Pulmonary artery endothelial cell (primary cell): ENCODE data around the gene ANKRD40. TPM values are rescaled to one million over a fixed set of nuclear protein-coding genes. Genes with fewer than 3 reads are reported as not detected.
"Not testable (repeated sequence)": the region's sequence is repeated elsewhere in the genome, so short reads cannot be mapped to it uniquely, and the experiment has no call there.

Experiments
- DNase-seq: peaks from one replicate; pipeline ENCODE4 v3.0.0-alpha.2; 2011; ENCODE audit warnings: low read depth, low spot score
- total RNA-seq: library from RNA; depleted of rRNA; stranded (reverse); fragments of >200 nt; gene quantifications from 2 replicates; pipeline ENCODE4 v1.2.3, GENCODE V29; 2014

Gene ANKRD40
- total RNA-seq, 1 donor from 2014 or later, result 34.2 TPM

DNA sequence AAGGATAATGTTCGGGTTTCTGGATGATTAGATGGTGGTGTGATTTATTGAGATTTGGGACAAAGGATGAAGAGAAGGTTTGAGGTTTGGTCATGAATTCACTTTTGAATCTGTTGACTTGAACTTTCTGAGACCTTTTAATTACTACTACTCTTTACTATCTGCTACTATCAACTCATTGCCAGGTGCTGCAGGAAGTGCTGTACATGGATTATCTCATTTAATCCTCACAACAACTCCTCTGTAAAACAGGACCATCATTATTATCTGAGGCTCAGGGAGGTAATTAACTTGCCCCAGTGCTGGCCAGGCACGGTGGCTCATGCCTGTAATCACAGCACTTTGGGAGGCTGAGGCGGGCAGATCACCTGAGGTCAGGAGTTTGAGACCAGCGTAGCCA, 2.9 kb upstream of the ANKRD40 start:
- DNase-seq, result no peak

DNA sequence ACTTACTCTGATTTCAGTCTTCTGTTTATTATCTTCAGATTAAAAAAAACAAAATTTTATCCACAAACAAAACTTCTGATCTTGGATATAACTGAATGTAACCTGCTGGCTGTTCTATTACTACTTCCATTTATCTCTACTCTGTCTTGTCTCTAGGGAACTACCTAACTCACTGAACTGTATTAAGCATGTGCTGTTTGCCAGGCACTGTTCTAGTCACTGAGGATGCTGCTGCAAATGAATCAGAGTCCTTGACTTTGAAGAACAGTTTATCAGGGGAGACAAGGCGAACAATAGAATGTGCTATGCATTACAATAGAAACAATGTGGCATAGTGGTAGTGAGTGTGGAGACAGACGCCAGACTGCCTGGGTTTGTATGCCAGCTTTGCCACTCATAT, 2.3 kb upstream of the ANKRD40 start:
- no peak for DNase-seq

DNA sequence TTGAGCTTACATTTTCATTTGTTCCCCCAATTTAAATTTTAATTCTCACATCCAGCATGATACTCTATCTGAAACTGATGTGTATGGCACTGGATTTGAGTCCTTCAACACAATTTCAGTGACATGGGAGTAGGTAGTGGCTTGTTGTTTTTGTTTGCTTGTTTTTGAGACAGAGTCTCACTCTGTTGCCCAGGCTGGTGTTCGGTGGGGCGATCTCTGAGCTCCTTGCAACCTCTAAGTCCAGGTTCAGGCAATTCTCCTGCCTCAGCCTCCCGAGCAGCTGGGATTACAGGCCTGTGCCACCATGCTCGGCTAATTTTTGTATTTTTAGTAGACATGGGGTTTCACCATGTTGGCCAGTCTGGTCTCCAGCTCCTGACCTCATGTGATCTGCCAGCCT, 1.3 kb upstream of the ANKRD40 start:
- DNase-seq, result not testable (repeated sequence)

DNA sequence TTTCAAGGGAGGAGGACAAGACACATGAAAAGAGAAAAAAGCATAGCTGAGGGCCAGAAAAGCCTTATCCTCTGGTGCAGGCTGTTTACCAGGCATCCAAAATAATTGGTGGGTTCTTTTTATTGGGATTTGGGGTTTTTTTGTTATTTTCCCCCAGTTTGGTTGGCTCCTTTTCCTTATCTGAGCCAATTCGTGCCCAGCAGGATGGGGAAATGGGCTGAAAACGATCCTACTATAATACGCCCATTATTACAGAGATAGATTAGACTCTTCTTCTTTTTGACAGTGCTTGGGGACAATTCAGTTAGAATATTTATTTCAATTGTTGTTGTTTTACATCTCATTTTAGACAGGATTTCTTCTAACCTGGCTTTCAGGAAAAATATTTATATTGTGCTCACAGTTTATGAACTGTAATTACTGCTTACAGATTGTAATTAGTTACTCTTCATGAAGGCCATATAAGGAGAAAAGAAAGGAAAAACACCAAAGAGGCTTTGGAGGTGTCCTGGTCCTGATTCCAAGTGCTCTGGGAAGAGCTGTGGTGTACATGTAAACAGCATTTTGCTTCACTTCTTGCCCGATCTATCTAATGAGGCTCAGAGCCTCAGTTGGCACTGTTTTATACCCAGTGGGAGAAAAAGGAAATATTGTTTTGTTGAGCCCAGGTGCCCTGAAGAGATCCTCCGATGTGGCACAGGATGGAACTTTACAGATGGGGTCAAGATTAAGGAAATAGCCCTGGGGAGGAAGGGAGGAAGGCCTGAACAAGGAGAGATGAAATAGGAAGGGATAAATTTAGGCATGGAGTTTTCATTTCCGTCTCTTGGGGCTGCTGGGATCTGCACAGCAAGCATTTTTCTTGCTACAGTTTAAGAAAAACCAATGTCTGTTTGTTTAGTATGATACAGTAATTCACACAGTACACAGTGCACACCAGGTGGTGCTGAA, 611 bp upstream of the ANKRD40 start:
- no peak for DNase-seq

DNA sequence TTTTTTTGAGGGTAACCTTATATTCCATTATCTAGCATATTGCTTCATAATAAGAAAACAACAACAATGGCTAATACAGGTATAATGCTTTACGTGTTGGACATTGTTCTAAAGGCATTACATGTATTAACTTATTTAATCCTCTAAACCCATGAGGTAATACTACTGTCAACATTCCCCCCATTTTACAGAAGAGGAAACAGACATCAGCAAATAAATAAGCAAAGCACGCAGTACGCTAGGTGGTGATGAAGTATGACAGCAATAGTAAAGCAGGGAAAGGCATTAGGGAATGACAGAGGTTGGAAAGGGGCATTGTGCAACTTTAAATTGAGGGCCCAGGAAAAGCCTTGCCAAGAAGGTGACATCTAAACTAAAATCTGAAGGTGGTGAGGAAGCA, 4.6 kb downstream of the ANKRD40 start:
- no peak for DNase-seq

DNA sequence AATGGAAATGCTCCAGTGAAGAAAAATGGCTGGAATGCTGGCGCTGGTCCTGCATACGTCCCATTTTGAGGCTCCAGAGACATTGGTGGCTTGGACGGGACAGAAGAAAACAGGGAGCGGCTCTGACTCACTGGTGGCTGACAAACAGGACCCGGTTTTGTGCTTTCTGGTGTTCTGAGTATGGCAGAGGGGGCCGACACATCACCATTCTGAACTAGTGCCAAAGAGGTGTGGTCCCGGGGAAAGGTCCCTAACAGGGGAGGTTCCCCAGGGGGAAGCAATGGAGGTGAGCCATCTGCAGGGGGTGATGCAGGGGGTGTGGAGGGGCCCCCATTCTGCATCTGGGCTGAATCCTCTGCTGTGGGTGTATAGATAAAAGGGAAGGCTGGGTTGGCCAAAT, 8.3 kb downstream of the ANKRD40 start:
- DNase-seq, result no peak

DNA sequence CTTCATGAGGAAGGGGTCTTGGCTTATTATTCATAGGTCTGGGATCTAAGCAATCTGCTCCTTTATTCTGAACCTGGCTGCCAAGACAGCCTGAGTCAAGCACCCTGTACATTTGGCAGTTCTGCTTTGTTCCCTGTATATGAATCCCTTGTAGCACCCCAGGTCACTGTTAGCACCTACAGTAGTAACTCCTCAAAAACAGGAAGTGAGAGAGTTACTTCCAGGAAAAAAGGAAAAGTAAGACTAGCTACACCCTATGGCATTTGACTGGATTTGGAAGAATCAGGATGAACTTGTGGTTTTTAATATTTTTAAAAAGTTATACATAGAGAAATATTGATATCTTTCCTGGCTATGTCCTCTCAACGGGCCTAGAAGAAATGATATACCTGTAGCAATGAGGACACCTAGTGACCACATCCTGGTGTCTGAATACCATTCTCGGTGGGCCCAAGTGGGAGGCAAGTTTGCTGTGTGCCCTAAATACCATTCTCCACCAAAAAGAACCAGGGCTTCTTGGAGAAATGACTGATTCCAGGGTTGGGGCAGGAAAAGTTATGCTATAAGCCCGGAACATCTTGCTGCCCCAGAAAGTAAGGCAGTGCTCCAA, 9.9 kb downstream of the ANKRD40 start:
- DNase-seq, result no peak

DNA sequence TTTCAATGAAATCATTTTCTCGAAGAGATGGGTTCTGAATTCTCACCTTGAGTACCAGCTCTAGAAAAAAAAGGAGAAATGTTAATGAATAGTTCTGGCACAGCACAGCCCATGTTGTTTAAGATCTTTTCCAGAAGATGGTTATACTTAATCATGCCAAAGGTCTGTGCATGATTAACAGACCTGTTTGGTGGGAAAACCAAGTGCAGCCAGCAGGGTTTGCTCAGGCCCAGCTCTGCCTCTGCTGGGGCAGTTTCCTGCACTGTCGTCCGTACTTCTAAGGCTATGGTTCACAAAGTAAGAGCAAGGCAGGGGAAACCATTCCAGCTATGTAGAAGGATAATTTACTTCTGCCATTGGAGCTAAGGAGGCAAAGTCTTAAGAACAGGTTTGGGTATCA, 10.7 kb downstream of the ANKRD40 start:
- DNase-seq, result no peak

DNA sequence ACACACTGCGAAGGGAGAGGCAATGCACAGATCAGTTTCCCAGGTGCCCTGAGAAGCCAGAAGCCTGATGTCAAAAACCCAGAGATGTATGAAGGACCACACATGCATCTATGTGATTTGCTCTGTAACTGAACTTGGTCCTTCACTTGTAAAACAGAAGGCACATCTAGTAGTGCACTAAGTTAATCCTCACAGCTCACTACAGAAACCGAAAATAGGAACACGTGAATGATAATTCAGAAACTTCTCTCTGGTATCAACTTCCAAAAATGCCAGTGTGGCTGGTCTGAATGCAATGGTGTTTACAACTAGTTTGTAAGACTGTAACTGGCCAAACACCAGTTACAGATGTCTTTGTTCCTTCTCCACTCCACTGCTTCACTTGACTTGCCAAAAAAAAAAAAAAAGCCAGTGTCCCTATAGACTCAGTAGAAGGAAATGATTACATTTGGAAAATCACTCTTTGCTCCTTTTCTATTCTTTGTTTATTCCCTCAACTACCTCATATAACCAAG, 11.3 kb downstream of the ANKRD40 start:
- no peak for DNase-seq

DNA sequence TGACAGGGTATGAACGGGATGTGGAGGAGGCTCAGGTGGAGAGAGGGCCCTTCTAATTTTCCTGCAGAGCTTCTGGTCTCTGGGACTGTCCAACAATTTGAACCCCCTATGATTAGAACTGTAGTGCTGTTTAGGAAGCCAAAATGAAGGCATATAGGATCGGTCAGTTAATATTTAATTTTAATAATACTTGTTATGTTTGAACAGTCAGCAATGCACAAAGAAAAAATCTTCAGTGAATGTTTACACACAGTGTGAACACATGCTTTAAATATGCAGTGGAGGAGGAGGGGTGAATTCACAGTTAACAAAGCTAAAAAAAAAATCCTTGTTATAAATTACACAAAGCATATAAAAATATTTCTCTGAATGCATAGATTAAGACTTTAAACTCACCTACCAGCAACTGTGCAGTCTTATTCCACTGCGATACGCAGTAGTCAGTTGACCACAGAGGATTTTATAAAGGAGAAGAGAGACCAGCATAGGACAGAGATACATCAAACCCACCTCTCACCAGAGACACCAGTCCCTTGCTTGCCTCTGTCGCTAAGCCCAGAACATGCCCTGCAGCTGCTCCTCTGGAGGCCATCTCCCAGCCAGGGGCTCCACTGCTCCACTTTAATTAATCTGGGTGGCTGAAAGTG, 14.6 kb downstream of the ANKRD40 start:
- no peak for DNase-seq

DNA sequence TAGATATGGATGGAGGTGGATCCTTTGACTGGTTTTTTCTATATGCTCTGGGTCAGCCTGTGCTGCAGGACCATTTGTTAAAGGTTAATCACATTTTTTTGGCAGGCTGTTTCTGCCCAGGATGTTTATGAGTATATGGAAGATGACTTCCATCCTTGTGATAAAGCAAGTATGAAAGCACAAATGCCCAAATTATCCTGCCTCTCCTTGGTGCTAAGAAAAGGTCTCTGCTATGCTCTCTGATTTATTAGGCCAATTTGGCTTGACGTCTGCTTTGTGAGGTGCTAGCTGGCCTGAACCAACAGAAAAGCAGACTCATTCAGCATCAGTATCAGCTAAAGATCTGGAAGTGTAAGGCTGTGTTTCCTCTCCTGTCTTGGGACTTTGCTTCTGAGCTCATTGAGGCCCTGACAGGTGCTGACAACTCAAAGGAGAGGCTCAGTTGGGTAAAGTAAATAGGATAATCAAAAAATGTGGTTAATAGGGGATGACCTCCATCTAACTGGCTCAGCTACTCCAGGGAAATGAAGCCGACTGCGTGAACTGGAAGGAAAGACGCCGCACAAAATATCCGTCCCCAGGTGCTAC, 15.2 kb downstream of the ANKRD40 start:
- DNase-seq, result no peak

DNA sequence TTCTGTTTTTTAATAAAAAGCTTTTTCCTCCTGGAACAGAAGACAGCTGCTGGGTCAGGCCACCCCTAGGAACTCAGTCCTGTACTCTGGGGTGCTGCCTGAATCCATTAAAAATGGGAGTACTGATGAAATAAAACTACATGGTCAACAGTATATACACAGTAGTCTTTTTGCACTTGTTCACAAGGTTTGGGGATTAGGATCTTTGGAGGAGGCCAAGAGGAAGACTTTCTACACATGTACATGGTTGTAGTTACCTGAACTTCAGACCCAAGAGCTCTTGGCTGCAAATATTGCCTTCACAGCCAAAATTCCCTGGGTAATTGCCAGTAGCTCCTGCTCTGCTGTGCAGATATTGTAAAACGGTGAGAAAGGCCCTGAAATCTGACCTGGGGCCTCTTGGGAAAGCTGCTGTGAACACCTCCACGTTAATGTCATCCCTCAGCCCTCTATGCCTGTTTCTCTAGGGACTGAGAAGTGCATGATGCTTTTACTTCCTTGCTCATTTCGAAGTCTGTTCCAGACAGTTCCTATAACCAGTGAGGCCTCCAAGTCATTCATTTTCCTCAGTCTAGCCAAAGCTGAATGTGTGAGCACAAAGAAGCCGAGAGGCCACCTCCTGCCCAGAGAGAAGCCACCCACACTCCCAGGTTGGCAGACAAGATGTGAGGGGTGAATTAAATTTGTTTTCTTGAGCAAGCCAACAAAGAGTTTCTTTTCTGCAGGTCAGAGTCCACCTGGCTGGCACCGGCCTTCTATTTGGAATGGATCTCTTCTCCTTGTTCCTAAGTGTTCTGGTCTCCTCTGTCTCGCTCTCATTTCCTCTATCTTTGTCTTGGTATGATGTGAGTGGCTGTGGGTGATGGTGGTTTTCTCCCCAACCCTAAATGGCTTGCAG, 15.9 kb downstream of the ANKRD40 start:
- no peak for DNase-seq

DNA sequence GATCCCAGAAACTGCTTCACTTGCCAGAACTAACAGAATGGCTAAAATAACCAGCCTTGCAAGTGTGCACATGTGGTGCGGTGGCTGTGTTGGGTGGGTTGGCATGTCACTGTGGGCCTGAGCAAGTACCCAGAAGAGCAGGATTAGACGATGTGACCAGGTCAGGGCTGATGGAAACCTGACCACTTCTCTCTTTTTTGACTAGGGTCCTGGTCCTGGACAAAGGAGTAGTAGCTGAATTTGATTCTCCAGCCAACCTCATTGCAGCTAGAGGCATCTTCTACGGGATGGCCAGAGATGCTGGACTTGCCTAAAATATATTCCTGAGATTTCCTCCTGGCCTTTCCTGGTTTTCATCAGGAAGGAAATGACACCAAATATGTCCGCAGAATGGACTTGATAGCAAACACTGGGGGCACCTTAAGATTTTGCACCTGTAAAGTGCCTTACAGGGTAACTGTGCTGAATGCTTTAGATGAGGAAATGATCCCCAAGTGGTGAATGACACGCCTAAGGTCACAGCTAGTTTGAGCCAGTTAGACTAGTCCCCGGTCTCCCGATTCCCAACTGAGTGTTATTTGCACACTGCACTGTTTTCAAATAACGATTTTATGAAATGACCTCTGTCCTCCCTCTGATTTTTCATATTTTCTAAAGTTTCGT, 16.7 kb downstream of the ANKRD40 start:
- DNase-seq, result no peak

DNA sequence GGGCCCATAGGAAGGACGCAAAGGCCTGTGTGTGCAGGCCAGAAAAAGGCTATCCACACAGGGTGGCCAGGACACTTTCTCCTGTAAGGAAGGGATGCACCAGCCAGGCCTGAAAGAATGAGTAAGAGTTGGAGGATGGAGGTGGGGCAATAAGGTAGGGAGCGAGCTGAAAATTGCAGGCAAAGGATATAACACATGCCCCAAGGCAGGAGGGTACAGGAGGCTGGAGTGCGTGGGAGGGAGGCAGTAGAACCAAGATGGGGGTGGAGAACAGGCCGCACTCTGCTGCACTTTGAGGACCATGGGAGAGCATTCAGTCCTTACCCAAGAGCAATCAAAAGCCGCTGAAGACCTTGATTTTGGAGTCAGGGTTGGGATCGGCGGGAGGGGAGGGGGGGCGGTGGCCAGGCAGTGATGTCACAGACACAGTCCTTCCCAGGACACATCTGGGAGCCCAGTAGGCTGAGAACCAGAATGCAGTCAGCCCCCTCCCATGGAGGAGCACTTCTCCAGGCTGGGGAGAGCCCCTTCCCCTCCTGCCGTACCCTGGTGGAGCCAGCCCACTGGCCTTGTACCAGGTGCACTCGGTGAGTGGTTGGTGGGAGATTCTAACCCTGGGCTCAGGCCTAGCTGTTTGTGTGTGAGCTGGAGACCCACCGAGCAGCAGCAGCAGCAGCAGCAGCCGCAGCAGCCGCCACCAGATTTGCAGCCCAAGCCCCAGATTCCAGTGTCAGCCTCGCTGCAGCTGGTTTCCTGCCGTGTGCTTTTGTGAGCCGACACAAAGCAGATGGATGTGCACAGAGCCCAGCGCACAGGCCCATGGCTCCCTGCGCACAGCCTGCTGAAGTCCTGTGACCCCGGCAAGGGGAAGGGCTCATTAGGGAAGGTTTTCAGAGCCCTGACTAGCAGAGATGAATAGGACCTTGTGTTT, 17.5 kb downstream of the ANKRD40 start:
- no peak for DNase-seq

DNA sequence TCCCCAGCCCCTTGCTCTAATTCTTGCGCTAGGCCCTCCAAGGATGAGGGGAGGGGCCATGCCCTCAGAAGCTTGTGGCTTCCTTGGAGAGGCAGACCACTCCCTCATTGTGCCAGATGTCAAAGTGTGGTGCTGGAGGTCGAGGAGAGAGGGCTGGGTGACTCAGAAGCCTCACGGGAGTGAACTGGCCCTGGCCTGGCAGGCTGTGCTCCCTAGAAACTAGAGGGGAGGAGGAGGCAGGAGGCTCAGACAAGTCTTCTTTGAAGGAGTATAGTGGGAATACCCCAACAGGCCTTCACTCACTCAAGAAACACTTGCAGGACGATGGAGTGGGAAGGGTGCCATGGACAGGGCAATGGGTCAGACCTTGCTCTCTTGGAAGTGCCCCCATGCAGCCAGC, 18.5 kb downstream of the ANKRD40 start:
- no peak for DNase-seq

DNA sequence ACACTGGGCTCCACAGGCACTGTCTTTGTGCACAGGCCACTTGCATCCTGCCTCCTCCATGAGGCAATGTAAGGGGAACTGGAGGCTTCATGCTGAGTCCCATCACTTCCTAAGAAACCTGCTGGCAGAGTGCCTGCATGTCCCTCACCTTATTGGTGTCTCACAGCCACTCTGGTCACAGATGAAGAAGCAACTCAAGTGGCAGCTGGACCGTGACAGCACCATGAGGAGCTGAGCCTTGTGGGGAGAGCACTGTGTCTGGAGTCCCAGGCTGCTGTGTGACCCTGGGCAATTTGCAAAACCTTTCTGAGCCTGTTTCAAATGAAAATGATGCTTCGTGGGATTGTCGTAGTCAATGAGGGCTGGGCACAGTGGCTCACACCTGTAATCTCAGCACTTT, 19.5 kb downstream of the ANKRD40 start:
- DNase-seq, result no peak

DNA sequence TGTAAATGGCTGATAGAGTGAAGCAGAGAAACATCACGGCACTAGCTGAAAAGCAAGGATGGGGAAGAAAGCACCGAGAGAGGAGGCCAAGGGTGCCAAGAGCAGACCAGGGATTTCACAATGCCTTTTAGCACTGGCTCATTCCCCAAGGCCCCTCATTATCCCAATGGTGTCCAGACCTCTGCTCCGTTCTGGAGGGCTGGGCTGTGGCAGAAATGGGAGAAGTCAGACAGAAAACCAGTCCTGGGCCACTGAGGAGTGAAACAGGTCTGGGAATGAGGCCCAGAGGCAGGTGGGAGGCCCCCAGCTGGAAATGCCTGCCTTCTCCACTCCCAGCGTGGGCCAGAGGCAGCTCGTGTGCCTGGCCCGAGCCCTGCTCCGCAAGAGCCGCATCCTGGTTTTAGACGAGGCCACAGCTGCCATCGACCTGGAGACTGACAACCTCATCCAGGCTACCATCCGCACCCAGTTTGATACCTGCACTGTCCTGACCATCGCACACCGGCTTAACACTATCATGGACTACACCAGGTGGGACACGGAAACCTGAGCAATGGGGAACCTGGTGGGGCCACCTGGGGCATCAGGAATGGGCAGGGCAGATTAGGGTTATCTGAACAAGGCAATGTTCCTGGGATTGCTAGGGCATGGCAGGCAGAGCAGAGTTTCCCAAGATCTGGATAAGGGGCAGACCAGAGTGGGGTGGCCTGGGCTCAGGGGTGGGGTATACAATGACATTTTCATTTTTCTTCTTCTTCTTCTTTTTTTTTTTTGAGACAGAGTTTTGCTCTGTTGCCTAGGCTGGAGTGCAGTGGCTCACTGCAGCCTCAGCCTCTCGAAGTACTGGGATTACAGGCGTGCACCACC, 20.3 kb downstream of the ANKRD40 start:
- DNase-seq, result no peak

DNA sequence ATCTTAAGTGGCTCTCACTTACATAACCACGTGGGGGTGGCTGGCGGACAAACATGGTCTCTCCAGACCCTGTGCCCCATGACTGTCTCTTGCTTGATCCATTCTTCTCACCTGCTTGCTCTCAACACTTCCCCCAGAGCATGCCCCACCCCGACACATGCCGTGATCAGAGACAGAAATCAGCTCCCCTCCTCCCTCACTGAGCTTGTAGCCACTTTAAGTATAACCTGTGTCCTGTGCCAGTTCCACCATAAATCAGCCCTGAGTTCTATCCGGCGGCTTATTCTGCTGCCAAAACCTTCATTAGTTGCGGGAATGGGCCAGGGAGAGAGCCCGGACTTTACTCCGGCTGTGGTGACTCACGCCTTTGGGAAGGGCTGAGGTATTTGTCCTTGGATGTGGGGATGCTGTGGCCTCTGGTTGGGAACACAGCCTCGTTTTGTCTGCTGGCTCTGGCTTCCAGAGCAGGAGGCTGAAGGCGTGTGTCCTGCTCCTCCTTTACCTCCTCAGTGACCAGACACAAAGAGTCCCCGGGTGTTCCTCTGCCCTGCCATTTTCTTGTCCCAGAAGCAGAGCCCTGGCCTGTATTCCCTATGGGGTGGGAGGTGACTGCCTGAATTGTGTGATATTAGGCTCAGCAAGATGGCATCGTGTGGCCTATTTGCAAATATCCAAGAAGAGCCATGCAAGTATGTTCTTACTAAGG, 21.1 kb downstream of the ANKRD40 start:
- no peak for DNase-seq
